ENCODE results near the gene PLEK. TPM values are rescaled to one million over a fixed set of nuclear protein-coding genes. Genes with fewer than 3 reads are reported as not detected.
A peak's percentile ranks its signal among the peaks of the same experiment; 100 is the strongest.

Gene PLEK
- total and polyA plus RNA-seq, 10 of the 15 experiments (the other 5 are each of a cell fraction or from before 2014, with no cell fraction given): 229 to 804 (median 362) TPM

DNA sequence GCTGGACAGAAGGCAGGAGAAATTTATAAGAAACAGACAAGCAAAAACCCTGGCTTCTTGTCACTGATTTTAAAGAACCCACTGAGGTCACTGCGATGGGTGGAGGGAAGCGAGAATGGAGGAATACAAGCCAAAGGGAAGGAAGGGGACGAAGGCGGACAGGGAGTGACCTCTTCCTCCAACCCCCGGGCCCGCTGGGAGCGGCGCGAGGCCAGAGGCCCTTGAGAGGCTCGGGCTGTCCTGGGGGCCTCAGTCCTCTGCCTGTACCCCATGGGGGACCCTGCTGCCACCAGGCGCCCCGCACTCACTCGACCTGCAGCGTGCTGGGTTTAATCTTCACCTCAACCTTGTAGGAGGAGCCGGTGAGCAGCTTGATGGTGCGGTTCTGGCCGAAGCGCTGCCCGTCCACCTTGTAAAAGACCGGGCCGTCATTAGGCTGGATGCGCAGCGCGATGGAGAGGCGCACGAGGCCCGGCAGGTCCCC, 46.1 kb upstream of the PLEK start:
- FAIRE-seq (no peak), ATAC-seq (no peak), DNase-seq (ENCODE audit: low read depth, low spot score) (no peak)
- ChIA-PET SMC1A (ENCODE audit: uncharacterized antibody, unreplicated experiment) (no interaction called here), POLR2A (no interaction called here), RAD21 (ENCODE audit: unreplicated experiment) (no interaction called here), CTCF (no interaction called here)
- Histone ChIP-seq H3K27me3 (replicated peaks in 1 of 2; ENCODE audit: control insufficient read depth in 2 of 2, insufficient read depth in 2 of 2, low read length in 1 of 2) (peaks cover 10 to 19% of the 10 kb centered on the region in 2 experiments), H3K9me3 (replicated peaks; ENCODE audit: control insufficient read depth, insufficient read depth, low read length) (no peaks in the 10 kb centered on the region), H3K4me1 (ENCODE audit: control insufficient read depth, insufficient read depth, low read length) (peaks cover 4% of the 10 kb centered on the region), H3K9ac (ENCODE audit: control insufficient read depth, insufficient read depth, low read length) (no peak overlapping the region), H3K4me2 (ENCODE audit: control insufficient read depth, insufficient read depth) (peak overlapping the region; percentile 66), H3K79me2 (ENCODE audit: control insufficient read depth, insufficient read depth, low read length) (no peaks in the 10 kb centered on the region), H4K20me1 (ENCODE audit: control insufficient read depth, insufficient read depth) (no peaks in the 10 kb centered on the region), H3K27ac (ENCODE audit: control insufficient read depth, insufficient read depth) (no peak overlapping the region), H3K36me3 (ENCODE audit: control insufficient read depth in 2 of 2, insufficient read depth in 2 of 2, low read length in 1 of 2) (no peaks in the 10 kb centered on the region), H2AFZ (ENCODE audit: control insufficient read depth, low read depth, low read length) (no peak overlapping the region), H3K4me3 (no peak overlapping the region; the same call in 1 of the 2 replicates)
- in situ Hi-C loops (cut with MboI) (no loop called here), intact Hi-C loops (cut with micrococcal nuclease; ENCODE audit: unreplicated experiment) (no loop called here)
- no TSS peak for BruUV-seq (replicated peaks)
- TF ChIP-seq RCOR1 (conservative IDR thresholded peaks at IDR 0.05; ENCODE audit: low read depth, low read length): no peak
- no peak for TF ChIP-seq JUND (IDR thresholded peaks at IDR 0.05; ENCODE audit: low read depth, low read length)
- no peak for TF ChIP-seq MEF2B (IDR thresholded peaks at IDR 0.05; ENCODE audit: partially characterized antibody, poor library complexity, severe bottlenecking)
- no peak for TF ChIP-seq TCF12 (IDR thresholded peaks at IDR 0.05; ENCODE audit: low read depth, low read length)
- TF ChIP-seq, protein P1, sequence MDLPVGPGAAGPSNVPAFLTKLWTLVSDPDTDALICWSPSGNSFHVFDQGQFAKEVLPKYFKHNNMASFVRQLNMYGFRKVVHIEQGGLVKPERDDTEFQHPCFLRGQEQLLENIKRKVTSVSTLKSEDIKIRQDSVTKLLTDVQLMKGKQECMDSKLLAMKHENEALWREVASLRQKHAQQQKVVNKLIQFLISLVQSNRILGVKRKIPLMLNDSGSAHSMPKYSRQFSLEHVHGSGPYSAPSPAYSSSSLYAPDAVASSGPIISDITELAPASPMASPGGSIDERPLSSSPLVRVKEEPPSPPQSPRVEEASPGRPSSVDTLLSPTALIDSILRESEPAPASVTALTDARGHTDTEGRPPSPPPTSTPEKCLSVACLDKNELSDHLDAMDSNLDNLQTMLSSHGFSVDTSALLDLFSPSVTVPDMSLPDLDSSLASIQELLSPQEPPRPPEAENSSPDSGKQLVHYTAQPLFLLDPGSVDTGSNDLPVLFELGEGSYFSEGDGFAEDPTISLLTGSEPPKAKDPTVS (IDR thresholded peaks at IDR 0.05; ENCODE audit: low read depth, low read length): no peak
- no peak for TF ChIP-seq MTA2 (IDR thresholded peaks at IDR 0.05; ENCODE audit: low read depth)
- WGBS (ENCODE audit: insufficient coverage, insufficient replicate concordance, low lambda C conversion rate, missing lambda C conversion rate): 26% methylated on average over 27 of the region's 27 CpGs

All from GM12878 (cell line).